ENCODE results near the gene MSRB1. TPM values are rescaled to one million over a fixed set of nuclear protein-coding genes. Genes with fewer than 3 reads are reported as not detected.

MSRB1 gene
- total and polyA plus RNA-seq, 9 of the 15 experiments (the other 6 are each of a cell fraction or from before 2014, with no cell fraction given), result 5.4 to 33.7 (median 25.7) TPM

DNA sequence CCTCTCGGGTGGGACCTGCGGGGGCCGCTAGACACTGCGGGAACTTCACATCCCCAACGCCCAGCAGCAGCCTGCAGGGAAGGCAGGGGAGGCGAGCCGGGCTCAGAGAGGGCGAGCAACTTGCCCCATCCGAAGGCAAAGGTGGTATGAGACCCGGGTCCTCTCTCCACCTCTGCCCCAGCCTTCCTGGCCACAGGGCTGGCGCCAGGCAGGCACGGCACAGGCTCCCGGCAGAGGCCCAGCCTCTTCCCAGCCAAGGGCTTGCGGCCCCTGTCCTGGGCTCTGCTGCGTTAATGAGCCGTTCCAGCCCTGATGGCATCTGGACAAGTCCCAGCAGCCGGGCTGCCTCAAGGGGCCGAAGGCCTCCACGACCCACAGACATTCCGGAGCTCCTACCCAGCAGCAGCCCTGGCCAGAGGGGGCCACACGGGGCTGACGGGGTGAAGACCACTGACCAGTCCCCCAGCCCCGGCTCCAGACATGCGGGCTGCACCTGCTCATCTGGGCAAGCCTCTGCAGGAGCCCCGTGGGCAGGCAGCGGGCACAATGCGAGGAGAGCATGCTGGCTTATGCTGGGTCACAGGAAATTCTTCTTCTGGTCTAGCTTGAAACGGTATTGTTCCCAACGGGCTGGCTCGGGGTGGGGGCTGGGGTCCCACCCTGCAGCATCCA lies 23.5 kb downstream of the MSRB1 start:
- peaks cover 20 to 37% of the 10 kb centered on the region in 2 experiments; a peak in 4 of 5 replicates for H3K27me3 ChIP-seq (ENCODE audit: control insufficient read depth in 2 of 2, insufficient read depth in 2 of 2, low read length in 2 of 2)
- H3K4me2 ChIP-seq (ENCODE audit: insufficient read depth, low read length), result no peak overlapping the region
- no TSS peak for BruUV-seq (replicated peaks)
- H3K27ac ChIP-seq (ENCODE audit: extremely low read depth, low read depth, low read length), result no peak overlapping the region
- no peak overlapping the region for H3K9ac ChIP-seq (ENCODE audit: insufficient read depth in 1 of 2, low read depth in 2 of 2, low read length in 2 of 2)
- ATAC-seq, result no peak
- H3K9me1 ChIP-seq (ENCODE audit: control insufficient read depth, insufficient read depth, low read length), result no peaks in the 10 kb centered on the region
- no peak overlapping the region for H3K4me3 ChIP-seq
- no peaks in the 10 kb centered on the region for H3K36me3 ChIP-seq (ENCODE audit: control insufficient read depth, insufficient read depth, low read length)
- WGBS (ENCODE audit: insufficient coverage, low coverage, missing lambda C conversion rate), result 25% methylated on average over 27 of the region's 30 CpGs
- no peaks in the 10 kb centered on the region for H3K79me2 ChIP-seq (ENCODE audit: control insufficient read depth, insufficient read depth, low read length)
- intact Hi-C loops (cut with micrococcal nuclease) (no loop called here), in situ Hi-C loops (cut with MboI) (no loop called here)
- H3K9me3 ChIP-seq (replicated peaks; ENCODE audit: control insufficient read depth, insufficient read depth, low read depth, low read length), result no peaks in the 10 kb centered on the region
- ChIA-PET POLR2A (no interaction called here), CTCF (ENCODE audit: low intra/inter-chr PET ratio) (no interaction called here)
- no peak for FAIRE-seq
- DNase-seq (ENCODE audit: extremely low read depth in 1 of 4, low spot score in 3 of 4), result no peak
- H4K20me1 ChIP-seq (replicated peaks; ENCODE audit: control insufficient read depth, insufficient read depth, low read length), result 0 out of 2 replicates have a peak, but pooled peaks cover 11% of the 10 kb centered on the region
- no peak overlapping the region for H2AFZ ChIP-seq (ENCODE audit: low read depth, low read length)
- H3K4me1 ChIP-seq (replicated peaks in 1 of 2; ENCODE audit: control insufficient read depth in 2 of 2, insufficient read depth in 2 of 2, low read length in 2 of 2), result peaks cover 12 to 65% of the 10 kb centered on the region in 2 experiments; a peak in 4 of 5 replicates
- TF ChIP-seq BDP1 (IDR thresholded peaks at IDR 0.05; ENCODE audit: insufficient read depth, insufficient read length), result no peak
- no peak for TF ChIP-seq MBD2 (IDR thresholded peaks at IDR 0.05; ENCODE audit: borderline replicate concordance, low read depth)
- no peak for TF ChIP-seq XRCC4 (IDR thresholded peaks at IDR 0.05; ENCODE audit: extremely low read depth, insufficient read depth, insufficient read length)
- TF ChIP-seq, protein P1, sequence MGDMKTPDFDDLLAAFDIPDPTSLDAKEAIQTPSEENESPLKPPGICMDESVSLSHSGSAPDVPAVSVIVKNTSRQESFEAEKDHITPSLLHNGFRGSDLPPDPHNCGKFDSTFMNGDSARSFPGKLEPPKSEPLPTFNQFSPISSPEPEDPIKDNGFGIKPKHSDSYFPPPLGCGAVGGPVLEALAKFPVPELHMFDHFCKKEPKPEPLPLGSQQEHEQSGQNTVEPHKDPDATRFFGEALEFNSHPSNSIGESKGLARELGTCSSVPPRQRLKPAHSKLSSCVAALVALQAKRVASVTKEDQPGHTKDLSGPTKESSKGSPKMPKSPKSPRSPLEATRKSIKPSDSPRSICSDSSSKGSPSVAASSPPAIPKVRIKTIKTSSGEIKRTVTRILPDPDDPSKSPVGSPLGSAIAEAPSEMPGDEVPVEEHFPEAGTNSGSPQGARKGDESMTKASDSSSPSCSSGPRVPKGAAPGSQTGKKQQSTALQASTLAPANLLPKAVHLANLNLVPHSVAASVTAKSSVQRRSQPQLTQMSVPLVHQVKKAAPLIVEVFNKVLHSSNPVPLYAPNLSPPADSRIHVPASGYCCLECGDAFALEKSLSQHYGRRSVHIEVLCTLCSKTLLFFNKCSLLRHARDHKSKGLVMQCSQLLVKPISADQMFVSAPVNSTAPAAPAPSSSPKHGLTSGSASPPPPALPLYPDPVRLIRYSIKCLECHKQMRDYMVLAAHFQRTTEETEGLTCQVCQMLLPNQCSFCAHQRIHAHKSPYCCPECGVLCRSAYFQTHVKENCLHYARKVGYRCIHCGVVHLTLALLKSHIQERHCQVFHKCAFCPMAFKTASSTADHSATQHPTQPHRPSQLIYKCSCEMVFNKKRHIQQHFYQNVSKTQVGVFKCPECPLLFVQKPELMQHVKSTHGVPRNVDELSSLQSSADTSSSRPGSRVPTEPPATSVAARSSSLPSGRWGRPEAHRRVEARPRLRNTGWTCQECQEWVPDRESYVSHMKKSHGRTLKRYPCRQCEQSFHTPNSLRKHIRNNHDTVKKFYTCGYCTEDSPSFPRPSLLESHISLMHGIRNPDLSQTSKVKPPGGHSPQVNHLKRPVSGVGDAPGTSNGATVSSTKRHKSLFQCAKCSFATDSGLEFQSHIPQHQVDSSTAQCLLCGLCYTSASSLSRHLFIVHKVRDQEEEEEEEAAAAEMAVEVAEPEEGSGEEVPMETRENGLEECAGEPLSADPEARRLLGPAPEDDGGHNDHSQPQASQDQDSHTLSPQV (IDR thresholded peaks at IDR 0.05), result no peak
- no peak for TF ChIP-seq CHD1 (IDR thresholded peaks at IDR 0.05; ENCODE audit: low read length)
- TF ChIP-seq ATF7 (IDR thresholded peaks at IDR 0.05), result no peak
- TF ChIP-seq KAT8 (IDR thresholded peaks at IDR 0.05; ENCODE audit: low read depth), result no peak
- TF ChIP-seq, protein P2, sequence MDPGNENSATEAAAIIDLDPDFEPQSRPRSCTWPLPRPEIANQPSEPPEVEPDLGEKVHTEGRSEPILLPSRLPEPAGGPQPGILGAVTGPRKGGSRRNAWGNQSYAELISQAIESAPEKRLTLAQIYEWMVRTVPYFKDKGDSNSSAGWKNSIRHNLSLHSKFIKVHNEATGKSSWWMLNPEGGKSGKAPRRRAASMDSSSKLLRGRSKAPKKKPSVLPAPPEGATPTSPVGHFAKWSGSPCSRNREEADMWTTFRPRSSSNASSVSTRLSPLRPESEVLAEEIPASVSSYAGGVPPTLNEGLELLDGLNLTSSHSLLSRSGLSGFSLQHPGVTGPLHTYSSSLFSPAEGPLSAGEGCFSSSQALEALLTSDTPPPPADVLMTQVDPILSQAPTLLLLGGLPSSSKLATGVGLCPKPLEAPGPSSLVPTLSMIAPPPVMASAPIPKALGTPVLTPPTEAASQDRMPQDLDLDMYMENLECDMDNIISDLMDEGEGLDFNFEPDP (CRISPR knock-in tag; IDR thresholded peaks at IDR 0.05), result no peak
- TF ChIP-seq ZNF316 (IDR thresholded peaks at IDR 0.05), result no peak
- no peak for TF ChIP-seq HMG20B (CRISPR knock-in tag; IDR thresholded peaks at IDR 0.05)
- no peak for TF ChIP-seq ZNF589 (CRISPR knock-in tag; IDR thresholded peaks at IDR 0.05; ENCODE audit: low read depth)
